Neural cell (in vitro differentiated cells): ENCODE measurements around the gene UFSP2. TPM values are rescaled to one million over a fixed set of nuclear protein-coding genes. Genes with fewer than 3 reads are reported as not detected.

Source experiments
- H2AFZ ChIP-seq: fragments of 200-600, 300-800 bp; sonication (generic), shearing (Covaris generic); 2 replicates; pipeline ENCODE4 v1.6.0; 2014; ENCODE audit warnings: low read depth, mild to moderate bottlenecking, antibody characterized with exemption, low read length, moderate library complexity
- H3F3A ChIP-seq: fragments of 200-600 bp; shearing (Covaris generic); 2 replicates; pipeline ENCODE4 v1.6.1; 2016; ENCODE audit warnings: mild to moderate bottlenecking, moderate library complexity, mixed read lengths, antibody characterized with exemption, low read length; ENCODE audit not compliant: insufficient read depth, poor library complexity, severe bottlenecking
- H3K27ac ChIP-seq: fragments of 200-600, 300-800 bp; sonication (generic), shearing (Covaris generic); 2 replicates; pipeline ENCODE4 v1.5.1; 2014; ENCODE audit warnings: mild to moderate bottlenecking, low read length, moderate library complexity
- H3K27me3 ChIP-seq: fragments of 300-800, 200-600 bp; sonication (generic), shearing (Covaris generic); 2 replicates; pipeline ENCODE4 v1.6.0; 2014; ENCODE audit warnings: mild to moderate bottlenecking, low read depth, low read length, moderate library complexity; ENCODE audit not compliant: insufficient read depth
- H3K36me3 ChIP-seq: fragments of 300-800, 200-600 bp; sonication (generic), shearing (Covaris generic); 2 replicates; pipeline ENCODE4 v1.5.1; 2014; ENCODE audit warnings: mild to moderate bottlenecking, antibody characterized with exemption, low read length, moderate library complexity; ENCODE audit not compliant: insufficient read depth
- H3K4me2 ChIP-seq: fragments of 300-800, 200-600 bp; sonication (generic), shearing (Covaris generic); 2 replicates; pipeline ENCODE4 v1.6.0; 2014; ENCODE audit warnings: mild to moderate bottlenecking, low read length
- H3K4me3 ChIP-seq: fragments of 300-800, 200-600 bp; sonication (generic), shearing (Covaris generic); 2 replicates; pipeline ENCODE4 v1.5.1; 2014; ENCODE audit warnings: mild to moderate bottlenecking, low read length, moderate library complexity
- H3K79me2 ChIP-seq: fragments of 200-600 bp; shearing (Covaris generic); replicated peaks from 2 replicates; pipeline ENCODE4 v1.6.0; 2014; ENCODE audit warnings: mild to moderate bottlenecking, low read length, moderate library complexity; ENCODE audit not compliant: insufficient read depth
- H3K9ac ChIP-seq: fragments of 300-800, 200-600 bp; sonication (generic), shearing (Covaris generic); 2 replicates; pipeline ENCODE4 v1.6.1; 2016; ENCODE audit warnings: mild to moderate bottlenecking, low read length, mixed read lengths
- H3K9me2 ChIP-seq: fragments of 200-600 bp; shearing (Covaris generic); 2 replicates; pipeline ENCODE4 v1.6.1; 2016; ENCODE audit warnings: mild to moderate bottlenecking, low read length, mixed read lengths; ENCODE audit not compliant: insufficient read depth
- H3K9me3 ChIP-seq: fragments of 200-600, 300-800 bp; sonication (generic), shearing (Covaris generic); 2 replicates; pipeline ENCODE4 v1.6.1; 2016; ENCODE audit warnings: mild to moderate bottlenecking, mixed run types, low read length, moderate library complexity, mixed read lengths
- H4K20me1 ChIP-seq: fragments of 200-600 bp; shearing (Covaris generic); 2 replicates; pipeline ENCODE4 v1.6.1; 2016; ENCODE audit warnings: mild to moderate bottlenecking, mixed run types; ENCODE audit not compliant: insufficient read depth
- CTCF ChIP-seq: fragments of 450-650 bp; IDR thresholded peaks from 2 replicates; pipeline ENCODE4 v1.5.1; 2014; ENCODE audit warnings: antibody characterized with exemption, mild to moderate bottlenecking, moderate library complexity; ENCODE audit not compliant: poor library complexity, severe bottlenecking
- EP300 ChIP-seq: fragments of 450-650 bp; conservative IDR thresholded peaks from 2 replicates; pipeline ENCODE4 v1.6.1; 2014; ENCODE audit warnings: antibody characterized with exemption, mild to moderate bottlenecking, moderate library complexity; ENCODE audit not compliant: poor library complexity, severe bottlenecking
- EZH2 ChIP-seq: fragments of 200-600, 300-800 bp; shearing (Covaris generic), sonication (generic); IDR thresholded peaks from 2 replicates; pipeline ENCODE4 v1.6.1; 2014; ENCODE audit warnings: antibody characterized with exemption, low read length, borderline replicate concordance, mild to moderate bottlenecking; ENCODE audit not compliant: insufficient read depth, poor library complexity, severe bottlenecking
- MXI1 ChIP-seq: fragments of 450-650 bp; conservative IDR thresholded peaks from 2 replicates; pipeline ENCODE4 v1.6.1; 2014; ENCODE audit warnings: antibody characterized with exemption, mild to moderate bottlenecking; ENCODE audit not compliant: poor library complexity, severe bottlenecking
- POLR2AphosphoS5 ChIP-seq: IDR thresholded peaks from 2 replicates; pipeline ENCODE4 v1.6.1; 2012
- RAD21 ChIP-seq: fragments of 450-650 bp; conservative IDR thresholded peaks from 2 replicates; pipeline ENCODE4 v1.6.1; 2014; ENCODE audit warnings: antibody characterized with exemption, mild to moderate bottlenecking, moderate library complexity
- REST ChIP-seq: IDR thresholded peaks from 2 replicates; pipeline ENCODE4 v1.6.1; 2012; ENCODE audit warnings: borderline replicate concordance
- SMC3 ChIP-seq: fragments of 450-650 bp; conservative IDR thresholded peaks from 2 replicates; pipeline ENCODE4 v1.6.1; 2014; ENCODE audit warnings: antibody characterized with exemption, mild to moderate bottlenecking, moderate library complexity; ENCODE audit not compliant: poor library complexity
- TAF1 ChIP-seq: IDR thresholded peaks from 2 replicates; pipeline ENCODE4 v1.6.1; 2012; ENCODE audit warnings: low read depth
- polyA plus RNA-seq: library from polyadenylated mRNA; depleted of rRNA; stranded (reverse); fragments of >200 nt; gene quantifications from 2 replicates; pipeline ENCODE4 v1.2.3, GENCODE V29; 2014

Gene UFSP2
- polyA plus RNA-seq, 1 donor from 2014 or later, result 38.9 TPM

GRCh38 chr4:185384930-185385331, 40.8 kb downstream of the UFSP2 start:
- no peaks in the 10 kb centered on the region for H4K20me1 ChIP-seq
- no peak overlapping the region for H3K4me2 ChIP-seq
- no peaks in the 10 kb centered on the region for H3K9me3 ChIP-seq
- no peak overlapping the region for H2AFZ ChIP-seq
- no peaks in the 10 kb centered on the region for H3K9me2 ChIP-seq
- H3K4me3 ChIP-seq, result no peak overlapping the region
- H3K27ac ChIP-seq, result no peak overlapping the region
- no peaks in the 10 kb centered on the region for H3K36me3 ChIP-seq
- no peak overlapping the region for H3K9ac ChIP-seq
- H3F3A ChIP-seq, result no peaks in the 10 kb centered on the region
- no peak for TF ChIP-seq EP300
- no peak for TF ChIP-seq REST
- H3K27me3 ChIP-seq, result no peaks in the 10 kb centered on the region
- no peaks in the 10 kb centered on the region for H3K79me2 ChIP-seq

- no peak overlapping the region for H3K27ac ChIP-seq
Observed at GRCh38 chr4:185384061-185384460, 41.7 kb downstream of the UFSP2 start.

More at GRCh38 chr4:185384061-185384460, 41.7 kb downstream of the UFSP2 start:
- H3K36me3 ChIP-seq, result no peaks in the 10 kb centered on the region
- H2AFZ ChIP-seq, result no peak overlapping the region
- no peaks in the 10 kb centered on the region for H3K9me2 ChIP-seq
- H3K9ac ChIP-seq, result no peak overlapping the region
- H3K27me3 ChIP-seq, result no peaks in the 10 kb centered on the region
- H3K79me2 ChIP-seq, result no peaks in the 10 kb centered on the region
- TF ChIP-seq RAD21 (no peak), MXI1 (no peak), POLR2AphosphoS5 (no peak), CTCF (no peak), EZH2 (no peak), SMC3 (no peak), REST (no peak), TAF1 (no peak), EP300 (no peak)
- no peak overlapping the region for H3K4me2 ChIP-seq
- H3F3A ChIP-seq, result no peaks in the 10 kb centered on the region
- H3K9me3 ChIP-seq, result no peaks in the 10 kb centered on the region
- H3K4me3 ChIP-seq, result no peak overlapping the region
- H4K20me1 ChIP-seq, result no peaks in the 10 kb centered on the region
